GM21825 (cell line): ENCODE measurements around the gene KSR1.
A peak's percentile ranks its signal among the peaks of the same experiment; 100 is the strongest.

ENCODE experiments used
- ATAC-seq: cut with Tn5 transposase; IDR thresholded peaks from one replicate; pipeline ENCODE4 v1.9.1; 2021; ENCODE audit warnings: mild to moderate bottlenecking, moderate library complexity; ENCODE audit not compliant: unreplicated experiment

The KSR1 gene

GRCh38 chr17:27566671-27567562 is 110.7 kb downstream of the KSR1 start:
- no peak for ATAC-seq

- no peak for ATAC-seq
These were observed 111.3 kb downstream of the KSR1 start for GRCh38 chr17:27567563-27567859.

GRCh38 chr17:27568216-27568615 is 112.0 kb downstream of the KSR1 start:
- no peak for ATAC-seq

GRCh38 chr17:27568811-27569210 is 112.6 kb downstream of the KSR1 start:
- ATAC-seq: no peak

- ATAC-seq: no peak
These were observed 113.0 kb downstream of the KSR1 start for GRCh38 chr17:27569257-27569722.

- no peak for ATAC-seq
These were observed 113.8 kb downstream of the KSR1 start for GRCh38 chr17:27569884-27570577.

- no peak for ATAC-seq
These were observed 114.3 kb downstream of the KSR1 start for GRCh38 chr17:27570578-27570914.

GRCh38 chr17:27571563-27572352 is 115.5 kb downstream of the KSR1 start:
- ATAC-seq: no peak

- no peak for ATAC-seq
These were observed 116.4 kb downstream of the KSR1 start for GRCh38 chr17:27572665-27573064.

- ATAC-seq: no peak
These were observed 117.3 kb downstream of the KSR1 start for GRCh38 chr17:27573548-27573947.

- ATAC-seq: no peak
These were observed 117.8 kb downstream of the KSR1 start for GRCh38 chr17:27573971-27574525.

- no peak for ATAC-seq
These were observed 119.1 kb downstream of the KSR1 start for GRCh38 chr17:27575096-27575911.

- no peak for ATAC-seq
These were observed 119.6 kb downstream of the KSR1 start for GRCh38 chr17:27575912-27576252.

- no peak for ATAC-seq
These were observed 120.3 kb downstream of the KSR1 start for GRCh38 chr17:27576477-27577083.

- ATAC-seq: no peak
These were observed 121.0 kb downstream of the KSR1 start for GRCh38 chr17:27577121-27577761.

- ATAC-seq: no peak
These were observed 121.9 kb downstream of the KSR1 start for GRCh38 chr17:27577884-27578717.

GRCh38 chr17:27578718-27579085 is 122.5 kb downstream of the KSR1 start:
- ATAC-seq: peak; percentile 67

- peak; percentile 9 for ATAC-seq
These were observed 123.1 kb downstream of the KSR1 start for GRCh38 chr17:27579304-27579703.

GRCh38 chr17:27579897-27580321 is 123.7 kb downstream of the KSR1 start:
- no peak for ATAC-seq
